Measurements from ENCODE around the gene OSBPL3. TPM values are rescaled to one million over a fixed set of nuclear protein-coding genes. Genes with fewer than 3 reads are reported as not detected.

The OSBPL3 gene
- total RNA-seq, 1 experiment from 2014 or later: 8.6 TPM

GRCh38 chr7:24756545-24757352 lies 223.2 kb downstream of the OSBPL3 start:
- Histone ChIP-seq H3T11ph (ENCODE audit: low read length) (no peak overlapping the region), H3K18ac (ENCODE audit: insufficient read length, low read depth, low read length) (peak overlapping the region; percentile 58), H3K9ac (ENCODE audit: extremely low read depth, insufficient read length, low read length) (peak overlapping the region; percentile 33), H3K56ac (ENCODE audit: insufficient read length, low read depth, low read length) (no peak overlapping the region), H3K27me3 (ENCODE audit: insufficient read depth, low read length) (peaks cover 26% of the 10 kb centered on the region; the same call in 1 of the 2 replicates), H4K5ac (ENCODE audit: insufficient read length, low read depth, low read length) (no peak overlapping the region), H3K23ac (ENCODE audit: insufficient read length, low read depth, low read length) (no peak overlapping the region), H3K23me2 (ENCODE audit: insufficient read length, low read depth, low read length, poor library complexity, severe bottlenecking) (peaks cover 12% of the 10 kb centered on the region), H2AFZ (ENCODE audit: low read length) (no peak overlapping the region), H3K79me1 (ENCODE audit: insufficient read depth, low read depth, low read length, poor library complexity, severe bottlenecking) (no peaks in the 10 kb centered on the region), H2BK15ac (ENCODE audit: low read depth, low read length) (no peak overlapping the region), H2BK5ac (ENCODE audit: insufficient read length, low read length) (no peak overlapping the region), H2AK5ac (ENCODE audit: insufficient read length, low read length) (no peak overlapping the region), H2BK120ac (ENCODE audit: low read depth, low read length, poor library complexity, severe bottlenecking) (no peak overlapping the region), H2BK12ac (ENCODE audit: insufficient read length, low read depth, low read length) (peak overlapping the region; percentile 38), H3K9me3 (ENCODE audit: control insufficient read depth, low read depth, low read length) (no peaks in the 10 kb centered on the region), H3K14ac (ENCODE audit: insufficient read depth, low read length) (peak overlapping the region; percentile 85), H3K79me2 (ENCODE audit: insufficient read depth, low read length) (no peaks in the 10 kb centered on the region), H2BK20ac (ENCODE audit: low read depth, low read length, poor library complexity, severe bottlenecking) (no peak overlapping the region), H3K4ac (ENCODE audit: low read depth, low read length) (no peak overlapping the region), H4K8ac (replicated peaks; ENCODE audit: insufficient read length, low read depth, low read length) (no peak overlapping the region), H3K27ac (ENCODE audit: insufficient read length, low read depth, low read length) (no peak overlapping the region), H4K20me1 (ENCODE audit: control insufficient read depth, insufficient read depth, insufficient read length) (no peaks in the 10 kb centered on the region), H4K91ac (ENCODE audit: insufficient read length, low read depth, low read length) (no peak overlapping the region), H3K4me1 (ENCODE audit: insufficient read depth, low read length) (peaks cover 3% of the 10 kb centered on the region; the same call in 1 of the 2 replicates), H3K4me2 (ENCODE audit: insufficient read depth, insufficient read length, low read length) (peak overlapping the region; percentile 69)
- Mint-ChIP-seq H3K36me3 (ENCODE audit: insufficient read depth in 1 of 3, low read depth in 3 of 3) (no peaks in the 10 kb centered on the region), H3K27me3 (ENCODE audit: low read depth) (peaks cover 67% of the 10 kb centered on the region), H3K9me3 (no peaks in the 10 kb centered on the region), H3K27ac (no peak overlapping the region), H3K4me3 (peak overlapping the region; percentile 80 to 92), H3K4me1 (peaks cover 20 to 29% of the 10 kb centered on the region in 2 experiments)
- TF ChIP-seq, protein P1, sequence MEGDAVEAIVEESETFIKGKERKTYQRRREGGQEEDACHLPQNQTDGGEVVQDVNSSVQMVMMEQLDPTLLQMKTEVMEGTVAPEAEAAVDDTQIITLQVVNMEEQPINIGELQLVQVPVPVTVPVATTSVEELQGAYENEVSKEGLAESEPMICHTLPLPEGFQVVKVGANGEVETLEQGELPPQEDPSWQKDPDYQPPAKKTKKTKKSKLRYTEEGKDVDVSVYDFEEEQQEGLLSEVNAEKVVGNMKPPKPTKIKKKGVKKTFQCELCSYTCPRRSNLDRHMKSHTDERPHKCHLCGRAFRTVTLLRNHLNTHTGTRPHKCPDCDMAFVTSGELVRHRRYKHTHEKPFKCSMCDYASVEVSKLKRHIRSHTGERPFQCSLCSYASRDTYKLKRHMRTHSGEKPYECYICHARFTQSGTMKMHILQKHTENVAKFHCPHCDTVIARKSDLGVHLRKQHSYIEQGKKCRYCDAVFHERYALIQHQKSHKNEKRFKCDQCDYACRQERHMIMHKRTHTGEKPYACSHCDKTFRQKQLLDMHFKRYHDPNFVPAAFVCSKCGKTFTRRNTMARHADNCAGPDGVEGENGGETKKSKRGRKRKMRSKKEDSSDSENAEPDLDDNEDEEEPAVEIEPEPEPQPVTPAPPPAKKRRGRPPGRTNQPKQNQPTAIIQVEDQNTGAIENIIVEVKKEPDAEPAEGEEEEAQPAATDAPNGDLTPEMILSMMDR (conservative IDR thresholded peaks at IDR 0.05): no peak
- no CpG with 5 or more reads among the region's 54 CpGs for WGBS (ENCODE audit: extremely low coverage, insufficient read length, low lambda C conversion rate)
- peak; percentile 76 for DNase-seq

All from H9 (cell line).